Right forelimb (tissue), 1 donor: ENCODE measurements around the gene VWA2.
A peak's percentile ranks its signal among the peaks of the same experiment; 100 is the strongest.
"Not testable (repeated sequence)": the region's sequence is repeated elsewhere in the genome, so short reads cannot be mapped to it uniquely, and the experiment has no call there.

Source experiments
- DNase-seq: peaks from one replicate; pipeline ENCODE4 v3.0.0-alpha.2; 2018

The VWA2 gene

GRCh38 chr10:114320249-114321116 lies 81.4 kb downstream of the VWA2 start:
- DNase-seq = no peak

GRCh38 chr10:114322344-114322743 lies 83.3 kb downstream of the VWA2 start:
- no peak for DNase-seq

- no peak for DNase-seq
These were observed 84.0 kb downstream of the VWA2 start for GRCh38 chr10:114323023-114323422.

GRCh38 chr10:114326795-114327194 lies 87.7 kb downstream of the VWA2 start:
- no peak for DNase-seq

GRCh38 chr10:114327537-114328440 lies 88.7 kb downstream of the VWA2 start:
- no peak for DNase-seq

- no peak for DNase-seq
These were observed 89.4 kb downstream of the VWA2 start for GRCh38 chr10:114328441-114328812.

- DNase-seq = peak; percentile 52
These were observed 89.8 kb downstream of the VWA2 start for GRCh38 chr10:114328874-114329273.

GRCh38 chr10:114329634-114330365 lies 90.7 kb downstream of the VWA2 start:
- DNase-seq = no peak

GRCh38 chr10:114332301-114333192 lies 93.5 kb downstream of the VWA2 start:
- DNase-seq = no peak

GRCh38 chr10:114333441-114333840 lies 94.4 kb downstream of the VWA2 start:
- not testable (repeated sequence) for DNase-seq

GRCh38 chr10:114334301-114334700 lies 95.2 kb downstream of the VWA2 start:
- no peak for DNase-seq

GRCh38 chr10:114335614-114336013 lies 96.6 kb downstream of the VWA2 start:
- no peak for DNase-seq

GRCh38 chr10:114336823-114337509 lies 97.9 kb downstream of the VWA2 start:
- no peak for DNase-seq

GRCh38 chr10:114337510-114338462 lies 98.7 kb downstream of the VWA2 start:
- no peak for DNase-seq

GRCh38 chr10:114340816-114341215 lies 101.8 kb downstream of the VWA2 start:
- no peak for DNase-seq
